GM13977 (cell line): ENCODE data around the gene WWOX.

ENCODE experiments used
- DNase-seq: peaks from one replicate; pipeline ENCODE4 v3.0.0; 2012; ENCODE audit warnings: low spot score
- CTCF ChIP-seq: IDR thresholded peaks from 2 replicates; pipeline ENCODE4 v1.5.1; 2012; ENCODE audit warnings: mild to moderate bottlenecking, control low read depth; ENCODE audit not compliant: insufficient read depth; ENCODE audit errors: extremely low read depth, missing control alignments
- in situ Hi-C: fragments of 300-500 bp; cut with MboI; formaldehyde crosslinking; loops from one replicate; pipeline ENCODE4 v1.12.0; 2022; ENCODE audit warnings: low sequenced_read_pairs, low pct_unique_long_range_greater_than_20kb, mixed read lengths, inconsistent platforms; ENCODE audit not compliant: unreplicated experiment

Gene WWOX

GRCh38 chr16:78170494-78170933 is 71.1 kb downstream of the WWOX start:
- DNase-seq, result no peak
- in situ Hi-C loops, result no loop called here
- TF ChIP-seq CTCF, result no peak

- TF ChIP-seq CTCF, result no peak
- no peak for DNase-seq
- in situ Hi-C loops, result no loop called here
These were observed 75.8 kb downstream of the WWOX start for GRCh38 chr16:78175287-78175686.

- TF ChIP-seq CTCF, result no peak
- in situ Hi-C loops, result no loop called here
- no peak for DNase-seq
These were observed 77.0 kb downstream of the WWOX start for GRCh38 chr16:78176435-78176834.

- no peak for TF ChIP-seq CTCF
- in situ Hi-C loops, result no loop called here
- no peak for DNase-seq
These were observed 77.8 kb downstream of the WWOX start for GRCh38 chr16:78177218-78177617.

GRCh38 chr16:78177987-78178386 is 78.5 kb downstream of the WWOX start:
- in situ Hi-C loops, result no loop called here
- TF ChIP-seq CTCF, result no peak
- DNase-seq, result no peak

GRCh38 chr16:78179666-78180065 is 80.2 kb downstream of the WWOX start:
- TF ChIP-seq CTCF, result no peak

GRCh38 chr16:78180349-78180748 is 80.9 kb downstream of the WWOX start:
- no peak for TF ChIP-seq CTCF
- in situ Hi-C loops, result no loop called here
- no peak for DNase-seq

More at GRCh38 chr16:78179666-78180065, 80.2 kb downstream of the WWOX start:
- no peak for DNase-seq
- in situ Hi-C loops, result no loop called here
